HCT116 (cell line): ENCODE data around the gene NFS1.
"Not testable (repeated sequence)": the region's sequence is repeated elsewhere in the genome, so short reads cannot be mapped to it uniquely, and the experiment has no call there.

ENCODE experiments used
- CTCF ChIP-seq, 3 experiments: fragments of 200-600 bp in 1 of 3; sonication (generic) in 1 of 3; IDR thresholded peaks in 2 of 3; conservative IDR thresholded peaks in 1 of 3; 2 replicates each; pipeline ENCODE4 v1.5.1; 2012 to 2017; ENCODE audit warnings: low read depth in 2 of 3, low read length in 2 of 3, antibody characterized with exemption in 1 of 3, borderline replicate concordance in 1 of 3, control low read depth in 1 of 3, mild to moderate bottlenecking in 1 of 3, mixed read lengths in 1 of 3, mixed run types in 1 of 3, moderate library complexity in 1 of 3; ENCODE audit not compliant: insufficient read depth in 1 of 3
- MAX ChIP-seq: IDR thresholded peaks from 2 replicates; pipeline ENCODE4 v1.6.1; 2012
- POLR2A ChIP-seq: IDR thresholded peaks from 2 replicates; pipeline ENCODE4 v1.7.0; 2011; ENCODE audit warnings: borderline replicate concordance; ENCODE audit not compliant: insufficient read depth, insufficient read length; ENCODE audit errors: extremely low read depth
- REST ChIP-seq: IDR thresholded peaks from 2 replicates; pipeline ENCODE4 v1.6.1; 2012; ENCODE audit warnings: low read depth
- SP1 ChIP-seq: IDR thresholded peaks from 2 replicates; pipeline ENCODE4 v1.6.1; 2012; ENCODE audit warnings: low read depth

- TF ChIP-seq CTCF (IDR thresholded peaks at IDR 0.05 in 2 of 3, conservative IDR thresholded peaks at IDR 0.05 in 1 of 3; ENCODE audit: borderline replicate concordance in 1 of 3, insufficient read depth in 1 of 3, low read depth in 2 of 3, low read length in 2 of 3); SP1; POLR2A; MAX; REST: not testable (repeated sequence)
Measured at GRCh38 chr20:35718321-35718720, 19.2 kb upstream of the NFS1 start.
